Liver (tissue), 3 donors: Measurements from ENCODE around the gene TNS4.

Source experiments
- ATF3 ChIP-seq: IDR thresholded peaks from 2 replicates; pipeline ENCODE4 v1.6.1; 2016; ENCODE audit warnings: antibody characterized with exemption
- CTCF ChIP-seq: fragments of 150-350 bp; IDR thresholded peaks from 2 replicates; pipeline ENCODE4 v1.5.1; 2017; ENCODE audit warnings: improper control_type of control experiment, low read depth, low read length; ENCODE audit not compliant: missing input control
- EGR1 ChIP-seq, 2 donors: IDR thresholded peaks; 2 replicates each; pipeline ENCODE4 v1.6.1; 2016 to 2018; ENCODE audit warnings: antibody characterized with exemption in 2 of 2, low read depth in 2 of 2
- FOXA1 ChIP-seq: IDR thresholded peaks from 2 replicates; pipeline ENCODE4 v1.6.1; 2016; ENCODE audit warnings: antibody characterized with exemption
- FOXA2 ChIP-seq: IDR thresholded peaks from 2 replicates; pipeline ENCODE4 v1.6.1; 2016; ENCODE audit warnings: antibody characterized with exemption
- HNF4G ChIP-seq: IDR thresholded peaks from 2 replicates; pipeline ENCODE4 v1.6.1; 2016; ENCODE audit warnings: antibody characterized with exemption
- JUND ChIP-seq, 2 donors: IDR thresholded peaks; 2 replicates each; pipeline ENCODE4 v1.6.1; 2016; ENCODE audit warnings: antibody characterized with exemption in 2 of 2
- MAX ChIP-seq: IDR thresholded peaks from 2 replicates; pipeline ENCODE4 v1.6.1; 2016; ENCODE audit warnings: antibody characterized with exemption
- RAD21 ChIP-seq, 2 donors: IDR thresholded peaks; 2 replicates each; pipeline ENCODE4 v1.6.1; 2016; ENCODE audit warnings: antibody characterized with exemption in 2 of 2, mild to moderate bottlenecking in 2 of 2
- REST ChIP-seq: IDR thresholded peaks from 2 replicates; pipeline ENCODE4 v1.6.1; 2016; ENCODE audit warnings: antibody characterized with exemption, mild to moderate bottlenecking
- RXRA ChIP-seq, 2 donors: IDR thresholded peaks; 2 replicates each; pipeline ENCODE4 v1.6.1; 2017 to 2018; ENCODE audit warnings: antibody characterized with exemption in 2 of 2, mild to moderate bottlenecking in 1 of 2
- SP1 ChIP-seq: IDR thresholded peaks from 2 replicates; pipeline ENCODE4 v1.6.1; 2018; ENCODE audit warnings: antibody characterized with exemption, mild to moderate bottlenecking
- TAF1 ChIP-seq: conservative IDR thresholded peaks from 2 replicates; pipeline ENCODE4 v1.6.1; 2016; ENCODE audit warnings: antibody characterized with exemption, mild to moderate bottlenecking
- ZBTB33 ChIP-seq: IDR thresholded peaks from 2 replicates; pipeline ENCODE4 v1.6.1; 2016; ENCODE audit warnings: antibody characterized with exemption
- donor health status: healthy.
- donor health status: healthy.

GRCh38 chr17:40437095-40437732 lies 64.2 kb downstream of the TNS4 start:
- TF ChIP-seq SP1: no peak
- no peak for TF ChIP-seq JUND (IDR thresholded peaks at IDR 0.05)
- no peak for TF ChIP-seq CTCF
- TF ChIP-seq ATF3: no peak
- TF ChIP-seq RAD21 (IDR thresholded peaks at IDR 0.05): no peak
- TF ChIP-seq FOXA1: no peak
- no peak for TF ChIP-seq ZBTB33
- TF ChIP-seq EGR1 (IDR thresholded peaks at IDR 0.05; ENCODE audit: low read depth in 2 of 2): no peak
- no peak for TF ChIP-seq REST
- TF ChIP-seq TAF1: no peak
- TF ChIP-seq RXRA (IDR thresholded peaks at IDR 0.05): no peak
- no peak for TF ChIP-seq MAX
- no peak for TF ChIP-seq HNF4G
- no peak for TF ChIP-seq FOXA2
